Measurements from ENCODE around the gene TBC1D1. TPM values are rescaled to one million over a fixed set of nuclear protein-coding genes. Genes with fewer than 3 reads are reported as not detected.

Gene TBC1D1
- total and polyA plus RNA-seq, 2 experiments from 2014 or later = 53.9 to 151 TPM

DNA sequence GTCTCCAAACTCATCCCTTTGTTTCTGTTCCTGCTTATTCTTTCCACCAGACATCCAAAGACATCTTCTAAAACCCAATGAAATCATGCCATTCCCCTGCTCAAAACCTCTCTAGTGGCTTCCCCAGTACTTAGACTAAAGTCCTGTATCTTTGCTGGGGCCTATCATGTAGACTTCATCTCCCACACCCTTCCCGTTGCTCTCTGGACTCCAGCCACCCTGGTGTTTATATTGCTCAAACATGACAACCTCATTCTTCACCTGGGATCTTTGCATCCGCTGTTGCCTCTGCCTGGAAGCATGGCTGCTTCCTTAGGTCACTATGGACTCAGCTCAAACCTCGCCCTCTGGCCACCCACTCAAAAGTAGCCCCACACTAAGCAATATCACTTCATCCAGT lies 23.7 kb downstream of the TBC1D1 start:
- Histone ChIP-seq H3K9me2 (ENCODE audit: insufficient read depth) (peaks cover 4% of the 10 kb centered on the region), H2AFZ (no peak overlapping the region), H4K20me1 (replicated peaks; ENCODE audit: insufficient read depth) (no peaks in the 10 kb centered on the region), H3F3A (replicated peaks; ENCODE audit: low read depth) (no peaks in the 10 kb centered on the region), H3K36me3 (ENCODE audit: insufficient read depth) (no peaks in the 10 kb centered on the region), H3K27ac (ENCODE audit: low read depth) (no peak overlapping the region), H3K4me3 (no peak overlapping the region), H3K4me1 (ENCODE audit: insufficient read depth) (peaks cover 3% of the 10 kb centered on the region; the same call in 1 of the 2 replicates), H3K4me2 (no peak overlapping the region), H3K79me2 (replicated peaks; ENCODE audit: insufficient read depth) (no peaks in the 10 kb centered on the region), H3K27me3 (ENCODE audit: insufficient read depth) (no peaks in the 10 kb centered on the region)
- ATAC-seq = no peak
- H3K27ac Mint-ChIP-seq = no peak overlapping the region
- no peaks in the 10 kb centered on the region for H3K36me3 Mint-ChIP-seq (ENCODE audit: low read depth)
- H3K27me3 Mint-ChIP-seq (ENCODE audit: insufficient read depth, low read depth, poor library complexity) = no peaks in the 10 kb centered on the region
- no peak overlapping the region for H3K4me3 Mint-ChIP-seq
- no peak for TF ChIP-seq REST (IDR thresholded peaks at IDR 0.05; ENCODE audit: unreplicated experiment)
- TF ChIP-seq CTCF (conservative IDR thresholded peaks at IDR 0.05; ENCODE audit: low read depth in 2 of 2) = no peak
- no peak for TF ChIP-seq POLR2AphosphoS5 (IDR thresholded peaks at IDR 0.05; ENCODE audit: low read depth)
- TF ChIP-seq JUNB (IDR thresholded peaks at IDR 0.05; ENCODE audit: unreplicated experiment) = no peak
- no peak for TF ChIP-seq ZNF114 (CRISPR knock-in tag; IDR thresholded peaks at IDR 0.05)
- no peak for TF ChIP-seq NANOG (IDR thresholded peaks at IDR 0.05; ENCODE audit: borderline replicate concordance)
- no peak for TF ChIP-seq ZNF462 (CRISPR knock-in tag; IDR thresholded peaks at IDR 0.05)
- TF ChIP-seq CREB1 (CRISPR knock-in tag; IDR thresholded peaks at IDR 0.05; ENCODE audit: low read depth) = no peak
- no peaks in the 10 kb centered on the region for H3K9me3 Mint-ChIP-seq
- DNase-seq (ENCODE audit: low spot score) = no peak
- H3K4me1 Mint-ChIP-seq = peaks cover 9% of the 10 kb centered on the region; the same call in 2 of the 3 replicates

All from GM23338 (cell line).